CD4-positive, alpha-beta T cell treated with Interleukin-2 at 100 ng/mL for 4 hours (primary cell): ENCODE data around the gene RETNLB.

ENCODE experiments used
- DNase-seq: peaks from one replicate; pipeline ENCODE4 v3.0.0-alpha.2; 2020; ENCODE audit warnings: low spot score

RETNLB gene

GRCh38 chr3:108757404-108757982 lies at the start of gene RETNLB:
RETNLB (minus strand) TSS chr3:108757410; CDS start chr3:108757185, 225 bp downstream.
- DNase-seq, result no peak

DNA sequence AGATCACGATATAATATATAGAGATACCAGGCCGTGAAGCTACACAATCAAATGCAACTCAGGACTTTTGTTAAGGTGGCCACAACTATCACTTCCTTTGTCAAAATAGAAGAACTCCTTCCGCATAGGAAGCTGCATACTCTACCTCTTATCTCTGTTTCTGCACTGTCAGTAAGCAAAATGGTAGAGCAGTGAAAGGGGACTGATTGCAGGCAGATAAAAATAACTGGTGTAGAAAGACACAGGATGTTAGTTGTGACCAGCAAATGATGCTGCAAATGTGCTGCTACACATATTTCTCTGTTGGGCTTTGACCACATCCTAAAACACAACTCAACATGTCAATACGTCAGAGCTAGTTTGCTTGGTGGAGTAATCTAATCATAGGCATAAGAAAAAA lies 49.1 kb upstream of the RETNLB start:
- DNase-seq, result peak; percentile 60

GRCh38 chr3:108804966-108805365 lies 47.8 kb upstream of the RETNLB start:
- DNase-seq, result no peak

GRCh38 chr3:108804437-108804836 lies 47.2 kb upstream of the RETNLB start:
- DNase-seq, result no peak

GRCh38 chr3:108791473-108791872 lies 34.3 kb upstream of the RETNLB start:
- no peak for DNase-seq

GRCh38 chr3:108780235-108780634 lies 23.0 kb upstream of the RETNLB start:
- DNase-seq, result peak; percentile 17

DNA sequence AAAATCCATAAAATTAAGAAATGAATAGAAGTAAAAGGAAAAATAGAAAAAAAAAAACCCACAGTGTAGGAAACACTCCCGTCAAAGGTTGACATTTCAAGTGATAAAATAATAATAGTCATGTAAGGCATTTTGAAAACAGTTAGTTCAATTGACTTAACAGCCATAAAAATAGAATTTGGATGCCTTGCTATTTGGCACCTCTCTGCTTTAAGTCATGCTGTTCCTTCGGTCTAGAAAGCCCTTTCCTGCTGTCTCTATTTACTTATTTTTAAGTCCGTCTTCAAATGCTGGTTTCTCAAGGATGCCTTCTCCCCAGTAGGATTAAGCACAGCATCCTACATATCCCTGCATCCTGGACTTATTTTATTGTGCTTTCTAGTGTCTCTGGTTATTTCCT lies 22.3 kb upstream of the RETNLB start:
- no peak for DNase-seq

DNA sequence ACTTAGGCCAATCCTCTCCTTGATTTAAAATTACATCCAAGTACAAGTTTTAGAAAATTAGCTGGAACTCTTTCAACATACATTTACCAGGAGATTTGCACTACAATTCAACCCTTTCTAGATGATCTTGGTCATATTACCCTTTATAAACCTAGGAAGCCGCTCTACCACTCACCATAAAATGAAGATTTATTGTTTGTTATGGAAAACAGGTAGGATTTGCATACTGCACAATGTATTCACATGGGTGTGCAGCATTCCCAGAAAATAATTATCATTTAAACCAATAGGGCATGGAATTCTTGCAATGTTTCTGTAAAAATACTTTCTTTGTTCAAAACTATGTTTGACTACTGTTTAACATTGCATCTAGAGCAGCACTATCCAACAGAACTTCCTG lies 18.4 kb upstream of the RETNLB start:
- no peak for DNase-seq

GRCh38 chr3:108767253-108767652 lies 10.0 kb upstream of the RETNLB start:
- no peak for DNase-seq

- no peak for DNase-seq
Observed at GRCh38 chr3:108755686-108756085, 1.5 kb downstream of the RETNLB start.

DNA sequence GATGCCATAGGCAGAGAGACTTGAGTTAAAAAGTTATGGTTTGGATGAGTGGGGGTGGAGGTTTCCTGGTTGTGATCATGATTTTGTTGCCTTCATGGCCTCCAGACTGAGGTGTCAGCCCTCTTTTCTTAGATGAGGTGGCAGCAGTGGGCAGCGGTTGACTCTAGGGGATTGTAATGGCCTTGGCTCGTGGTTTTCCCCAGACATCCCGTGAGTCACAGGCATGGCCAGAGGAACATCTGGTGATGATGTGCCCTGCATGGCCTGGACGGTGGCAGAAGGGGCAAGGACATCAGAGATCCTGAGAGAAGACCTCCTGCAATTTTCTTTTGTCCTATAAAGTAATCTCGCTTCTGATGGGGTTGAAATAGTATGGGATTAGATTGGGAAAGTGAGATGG lies 12.4 kb downstream of the RETNLB start:
- DNase-seq, result no peak

DNA sequence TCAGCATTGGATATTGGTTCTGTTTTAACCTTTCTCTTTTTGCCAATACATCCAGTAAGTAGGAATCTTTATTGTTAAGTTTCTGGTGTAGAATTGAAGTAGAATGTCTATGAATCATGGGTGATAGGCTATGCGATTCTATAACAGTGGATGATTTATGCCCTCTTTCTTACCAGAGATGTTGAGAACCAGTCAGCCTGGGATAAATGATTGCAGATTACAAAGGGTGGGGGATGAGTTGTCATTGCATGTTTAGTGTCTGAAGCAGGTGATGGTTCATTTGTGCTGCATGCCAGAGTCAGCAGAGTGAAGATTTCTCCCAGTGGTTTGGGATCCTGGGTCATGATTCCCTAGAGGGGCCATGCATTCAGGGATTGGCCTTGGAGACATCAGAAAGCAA lies 14.3 kb downstream of the RETNLB start:
- DNase-seq, result no peak

- no peak for DNase-seq
Observed at GRCh38 chr3:108736821-108737220, 20.4 kb downstream of the RETNLB start.

DNA sequence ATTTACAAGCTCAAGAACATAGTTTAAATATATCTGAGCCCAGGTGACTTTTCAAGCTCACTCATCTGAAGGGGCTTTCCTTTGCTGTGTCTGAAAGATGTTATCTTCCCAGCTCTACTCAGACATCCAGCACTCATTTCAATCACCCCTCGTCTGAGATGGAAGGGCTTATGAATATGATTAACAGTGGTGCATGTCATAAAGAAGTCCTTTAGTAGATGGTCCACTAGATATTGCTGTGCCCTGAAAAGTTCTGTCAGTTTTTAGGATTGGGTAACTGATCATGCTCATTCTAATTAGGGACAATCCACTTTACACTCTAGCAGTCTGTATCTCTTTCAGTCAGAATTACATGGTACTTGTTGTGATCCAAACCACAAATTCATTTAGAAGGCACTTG lies 28.3 kb downstream of the RETNLB start:
- DNase-seq, result no peak

GRCh38 chr3:108728105-108728504 lies 29.1 kb downstream of the RETNLB start:
- DNase-seq, result no peak

- no peak for DNase-seq
Observed at GRCh38 chr3:108724101-108724500, 33.1 kb downstream of the RETNLB start.

DNA sequence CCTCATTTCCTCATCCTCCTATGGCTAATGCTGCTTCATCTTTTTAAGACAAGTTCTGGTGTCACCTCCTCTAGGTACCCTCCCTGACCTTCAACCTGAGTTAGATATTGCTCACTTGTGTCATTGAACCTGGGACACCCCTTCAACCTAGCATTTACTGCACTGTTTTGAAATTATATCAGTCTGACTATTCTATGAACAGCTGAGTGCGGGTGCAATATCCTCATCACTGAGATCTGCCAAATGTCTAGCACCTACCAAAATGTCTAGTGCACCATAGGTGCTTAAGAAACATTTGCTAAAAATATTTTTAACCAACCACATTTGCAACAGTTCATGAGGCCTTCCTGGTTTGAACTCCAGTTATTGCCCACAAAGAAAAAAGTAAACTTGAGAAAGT lies 34.5 kb downstream of the RETNLB start:
- DNase-seq, result no peak

- DNase-seq, result no peak
Observed at GRCh38 chr3:108719178-108719806, 37.9 kb downstream of the RETNLB start.

GRCh38 chr3:108718454-108718853 lies 38.8 kb downstream of the RETNLB start:
- DNase-seq, result no peak

GRCh38 chr3:108713816-108714215 lies 43.4 kb downstream of the RETNLB start:
- no peak for DNase-seq

DNA sequence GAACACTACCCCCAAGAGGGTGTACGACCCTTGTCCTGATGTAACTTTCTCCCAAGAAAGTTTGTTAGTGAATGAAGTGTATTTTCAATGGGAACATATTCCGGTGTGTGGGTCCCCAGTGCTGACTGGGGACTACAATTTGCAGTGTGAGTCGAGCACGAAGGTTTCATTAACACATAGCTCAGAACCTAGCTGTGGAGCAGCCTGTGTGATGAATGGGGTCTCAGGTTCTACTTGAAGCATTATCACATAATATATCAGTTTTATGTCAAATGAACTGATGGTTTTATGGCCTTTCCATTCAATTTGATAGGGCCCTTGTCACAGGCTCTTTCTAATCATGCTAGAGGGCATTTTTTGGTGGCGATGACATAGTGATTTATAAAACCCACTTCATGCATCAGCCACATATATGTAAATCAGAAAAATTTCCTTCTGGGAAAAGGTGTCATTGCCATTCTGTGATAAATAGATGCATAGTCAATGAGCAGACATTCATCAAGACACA lies 44.1 kb downstream of the RETNLB start:
- no peak for DNase-seq
